H1 (cell line): Measurements from ENCODE around the gene SMIM23. TPM values are rescaled to one million over a fixed set of nuclear protein-coding genes. Genes with fewer than 3 reads are reported as not detected.

Experiments used
- CTCF ChIA-PET: fragments of 300-600 bp; sonication (Branson Sonifier 250); formaldehyde crosslinking; loops from one replicate; lab custom pipeline; 2021; ENCODE audit not compliant: partially characterized antibody; lab: Charles Lee
- POLR2A ChIA-PET: fragments of 300-600 bp; sonication (Branson Sonifier 250); formaldehyde crosslinking; loops from one replicate; lab custom pipeline; 2021; ENCODE audit warnings: inconsistent platforms; ENCODE audit not compliant: partially characterized antibody; lab: Charles Lee
- DNase-seq, 2 experiments: peaks; one replicate each; pipeline versions ENCODE4 v3.0.0 to v3.0.0-alpha.2; 2010 to 2022; ENCODE audit warnings: low spot score in 2 of 2, low read depth in 1 of 2, mixed read lengths in 1 of 2
- FAIRE-seq: peaks from 2 replicates; lab custom pipeline; 2011; peaks lifted over from hg19 to GRCh38; lab: Jason Lieb, UNC
- H2AFZ ChIP-seq: 2 replicates; pipeline ENCODE4 v1.8.1; 2012; ENCODE audit warnings: low read length, inconsistent platforms
- H2AK5ac ChIP-seq: 2 replicates; pipeline ENCODE4 v1.6.1; 2013; ENCODE audit warnings: low read depth, low read length
- H2BK120ac ChIP-seq: replicated peaks from 2 replicates; pipeline ENCODE3; 2013; ENCODE audit warnings: low read depth, low read length, inconsistent platforms
- H2BK12ac ChIP-seq: 2 replicates; pipeline ENCODE4 v1.6.1; 2013; ENCODE audit warnings: low read depth, low read length
- H2BK15ac ChIP-seq: 2 replicates; pipeline ENCODE4 v1.6.1; 2013; ENCODE audit warnings: low read length
- H2BK20ac ChIP-seq: 2 replicates; pipeline ENCODE4 v1.6.1; 2013; ENCODE audit warnings: low read length
- H2BK5ac ChIP-seq: 2 replicates; pipeline ENCODE4 v1.6.1; 2013; ENCODE audit warnings: low read depth, low read length
- H3K14ac ChIP-seq: 2 replicates; pipeline ENCODE4 v1.6.1; 2013; ENCODE audit warnings: inconsistent platforms; ENCODE audit not compliant: insufficient read length
- H3K18ac ChIP-seq: 2 replicates; pipeline ENCODE4 v1.6.1; 2013; ENCODE audit warnings: low read length; ENCODE audit errors: extremely low read depth
- H3K23ac ChIP-seq: 2 replicates; pipeline ENCODE4 v1.6.1; 2013; ENCODE audit warnings: inconsistent platforms; ENCODE audit not compliant: insufficient read length
- H3K23me2 ChIP-seq: 2 replicates; pipeline ENCODE4 v1.6.1; 2013; ENCODE audit warnings: low read depth, low read length
- H3K27ac ChIP-seq: 2 replicates; pipeline ENCODE4 v1.6.1; 2011; ENCODE audit warnings: low read depth, low read length, inconsistent platforms
- H3K27me3 ChIP-seq, 4 experiments: replicated peaks in 1 of 4; 1 replicate in 1 of 4; 2 replicates in 3 of 4; pipeline versions ENCODE4 v1.6.1 to v1.8.1; 2011 to 2013; ENCODE audit warnings: low read length in 3 of 4, mild to moderate bottlenecking in 3 of 4, inconsistent platforms in 2 of 4, mixed read lengths in 2 of 4, moderate library complexity in 1 of 4; ENCODE audit not compliant: control insufficient read depth in 3 of 4, insufficient read depth in 3 of 4; ENCODE audit errors: extremely low read depth in 1 of 4
- H3K36me3 ChIP-seq, 4 experiments: 2 replicates each; pipeline versions ENCODE4 v1.6.1 to v1.8.1; 2011 to 2013; ENCODE audit warnings: mild to moderate bottlenecking in 4 of 4, low read length in 3 of 4, moderate library complexity in 2 of 4, control low read depth in 1 of 4, inconsistent platforms in 1 of 4; ENCODE audit not compliant: insufficient read depth in 4 of 4, control insufficient read depth in 2 of 4
- H3K4ac ChIP-seq: replicated peaks from 2 replicates; pipeline ENCODE3; 2013; ENCODE audit warnings: low read length, low read depth, mixed read lengths, inconsistent platforms; ENCODE audit not compliant: insufficient read length
- H3K4me1 ChIP-seq, 4 experiments: replicated peaks in 1 of 4; 1 replicate in 1 of 4; 2 replicates in 3 of 4; pipeline versions ENCODE4 v1.6.1 to v1.8.1; 2011 to 2013; ENCODE audit warnings: low read length in 3 of 4, inconsistent platforms in 2 of 4, mixed read lengths in 1 of 4; ENCODE audit not compliant: insufficient read depth in 4 of 4, control insufficient read depth in 3 of 4
- H3K4me2 ChIP-seq, 2 experiments: 2 replicates each; pipeline versions ENCODE4 v1.6.1 to v1.8.1; 2011 to 2013; ENCODE audit warnings: low read depth in 2 of 2, low read length in 2 of 2, control low read depth in 1 of 2, inconsistent platforms in 1 of 2, mild to moderate bottlenecking in 1 of 2; ENCODE audit not compliant: insufficient read depth in 1 of 2
- H3K4me3 ChIP-seq, 4 experiments: fragments of 200-600, 300-600 bp in 1 of 4; sonication (generic), shearing (Covaris generic), sonication (Bioruptor Twin) in 1 of 4; 2 replicates each; pipeline versions ENCODE4 v1.5.1 to v1.8.1; 2011 to 2016; ENCODE audit warnings: low read length in 4 of 4, low read depth in 3 of 4, control low read depth in 2 of 4, inconsistent platforms in 2 of 4, mild to moderate bottlenecking in 2 of 4, mixed read lengths in 1 of 4, moderate library complexity in 1 of 4; ENCODE audit not compliant: insufficient read depth in 2 of 4; ENCODE audit errors: extremely low read depth in 1 of 4
- H3K56ac ChIP-seq: replicated peaks from 2 replicates; pipeline ENCODE3; 2013; ENCODE audit warnings: low read depth, mild to moderate bottlenecking, mixed read lengths, low read length, inconsistent platforms; ENCODE audit not compliant: insufficient read length
- H3K79me1 ChIP-seq: 2 replicates; pipeline ENCODE4 v1.6.1; 2013; ENCODE audit warnings: low read depth, low read length, control low read depth
- H3K79me2 ChIP-seq, 2 experiments: 2 replicates each; pipeline versions ENCODE4 v1.6.1 to v1.8.1; 2012 to 2013; ENCODE audit warnings: low read length in 2 of 2, mild to moderate bottlenecking in 2 of 2, inconsistent platforms in 1 of 2; ENCODE audit not compliant: insufficient read depth in 2 of 2, control insufficient read depth in 1 of 2
- H3K9ac ChIP-seq, 4 experiments: replicated peaks in 1 of 4; 1 replicate in 1 of 4; 2 replicates in 3 of 4; pipeline versions ENCODE4 v1.6.1 to v1.8.1; 2011 to 2013; ENCODE audit warnings: low read depth in 3 of 4, low read length in 3 of 4, control low read depth in 2 of 4, mild to moderate bottlenecking in 2 of 4, moderate library complexity in 2 of 4, inconsistent platforms in 1 of 4; ENCODE audit errors: extremely low read depth in 1 of 4
- H3K9me3 ChIP-seq, 2 experiments: 2 replicates each; pipeline versions ENCODE4 v1.6.1 to v1.8.1; 2012 to 2013; ENCODE audit warnings: mild to moderate bottlenecking in 2 of 2, moderate library complexity in 2 of 2, control low read depth in 1 of 2, inconsistent platforms in 1 of 2, low read depth in 1 of 2, low read length in 1 of 2, mixed read lengths in 1 of 2; ENCODE audit not compliant: insufficient read depth in 2 of 2
- H4K20me1 ChIP-seq, 2 experiments: replicated peaks in 1 of 2; 2 replicates each; pipeline versions ENCODE3 to v1.8.1; 2011 to 2013; ENCODE audit warnings: inconsistent platforms in 2 of 2, low read length in 2 of 2, mild to moderate bottlenecking in 1 of 2; ENCODE audit not compliant: insufficient read depth in 2 of 2, control insufficient read depth in 1 of 2
- H4K5ac ChIP-seq: 2 replicates; pipeline ENCODE4 v1.6.1; 2013; ENCODE audit warnings: low read length, low read depth, mixed read lengths, inconsistent platforms; ENCODE audit not compliant: insufficient read length
- H4K8ac ChIP-seq: 2 replicates; pipeline ENCODE4 v1.8.0; 2013; ENCODE audit warnings: mild to moderate bottlenecking, moderate library complexity, low read length, inconsistent platforms; ENCODE audit not compliant: insufficient read depth; ENCODE audit errors: extremely low read depth
- H4K91ac ChIP-seq: replicated peaks from 2 replicates; pipeline ENCODE3; 2013; ENCODE audit warnings: low read length, mixed read lengths, inconsistent platforms; ENCODE audit not compliant: insufficient read length
- CHD2 ChIP-seq: IDR thresholded peaks from 2 replicates; pipeline ENCODE4 v1.6.1; 2012; ENCODE audit warnings: low read length, improper control_type of control experiment
- RBBP5 ChIP-seq: IDR thresholded peaks from 2 replicates; pipeline ENCODE4 v1.7.1; 2012; ENCODE audit warnings: low read depth, mild to moderate bottlenecking, inconsistent platforms, low read length, moderate library complexity, borderline replicate concordance
- WGBS, 2 experiments: shearing (Covaris generic) in 1 of 2; methylation state at CpG; one replicate each; pipeline versions ENCODE4 v1.1.6 to v1.1.7; 2013 to 2015; ENCODE audit warnings: low lambda C conversion rate in 2 of 2, mixed read lengths in 2 of 2, inconsistent platforms in 1 of 2, low coverage in 1 of 2, missing lambda C conversion rate in 1 of 2; ENCODE audit not compliant: insufficient replicate concordance in 2 of 2, insufficient coverage in 1 of 2, insufficient read length in 1 of 2; ENCODE audit errors: extremely low coverage in 1 of 2, missing lambda C conversion rate in 1 of 2; 5-methylcytosine and 5-hydroxymethylcytosine counted together
- polyA plus RNA-seq, 7 experiments: library from polyadenylated mRNA; depleted of rRNA in 3 of 7; stranded (reverse) in 5 of 7; unstranded in 2 of 7; fragments of >200 nt in 5 of 7; fragments of 200-250 nt in 2 of 7; gene quantifications; 1 replicate in 5 of 7; 2 replicates in 1 of 7; 4 replicates in 1 of 7; pipeline versions ENCODE4 v1.2.1 to v1.2.3, GENCODE V29; 2011 to 2013; ENCODE audit warnings: missing spikeins in 2 of 7, mixed read lengths in 2 of 7
- total RNA-seq: library from RNA; stranded (reverse); fragmentation: NEBNext Ultra II Directional; extraction: Animal tissue kit (Norgen Biotek cat#: 25700); gene quantifications from 2 replicates; pipeline ENCODE4 v1.2.1, GENCODE V29; 2021

The SMIM23 gene
- total and polyA plus RNA-seq, 2 of the 8 experiments (the other 6 are each of a cell fraction or from before 2014, with no cell fraction given): not detected

GRCh38 chr5:171810227-171810626 is 24.6 kb downstream of the SMIM23 start:
- Histone ChIP-seq H3K14ac (no peak overlapping the region), H3K4me3 (no peak overlapping the region), H4K20me1 (no peaks in the 10 kb centered on the region), H4K91ac (no peak overlapping the region), H2AK5ac (no peak overlapping the region), H3K9me3 (no peaks in the 10 kb centered on the region; a peak in 1 of 4 replicates), H3K27ac (no peak overlapping the region), H3K4me2 (no peak overlapping the region), H3K18ac (no peak overlapping the region), H4K5ac (no peak overlapping the region), H3K23me2 (no peaks in the 10 kb centered on the region), H2BK20ac (no peak overlapping the region), H3K79me1 (no peaks in the 10 kb centered on the region), H2BK5ac (no peak overlapping the region), H4K8ac (no peak overlapping the region; the same call in 1 of the 2 replicates), H2AFZ (no peak overlapping the region), H2BK12ac (no peak overlapping the region), H3K4me1 (peaks cover 4 to 14% (median 8%) of the 10 kb centered on the region in 4 experiments; a peak in 6 of 7 replicates), H3K36me3 (no peaks in the 10 kb centered on the region), H3K4ac (no peak overlapping the region), H2BK120ac (no peak overlapping the region), H3K56ac (no peak overlapping the region), H3K27me3 (peaks cover 0 to 7% (median 2%) of the 10 kb centered on the region in 4 experiments; a peak in 4 of 7 replicates), H2BK15ac (no peak overlapping the region), H3K79me2 (no peaks in the 10 kb centered on the region), H3K23ac (no peak overlapping the region), H3K9ac (no peak overlapping the region)
- CTCF ChIA-PET: interaction anchor here (0.6 to 1.7 kb wide), 3 partner anchors 9 to 396 kb away, joined by 3 to 5 read pairs (median 3); no protein-coding TSS in a partner anchor
- TF ChIP-seq RBBP5 (no peak), CHD2 (no peak)
- WGBS, 2 experiments: 85% methylated on average over 11 of the region's 11 CpGs; no CpG with 5 or more reads in 1 of the 2 experiments
- POLR2A ChIA-PET: no interaction called here
- DNase-seq: no peak
- no peak for FAIRE-seq
